Motor neuron (in vitro differentiated cells): Measurements from ENCODE around the gene CIITA. TPM values are rescaled to one million over a fixed set of nuclear protein-coding genes. Genes with fewer than 3 reads are reported as not detected.

Experiments used
- ATAC-seq, 8 experiments: fragments of 200-7000 bp; cut with Tn5 transposase; replicated peaks in 6 of 8; 2 replicates each; pipeline ENCODE4 v1.8.0; 2021; ENCODE audit warnings: mild to moderate bottlenecking in 8 of 8, moderate library complexity in 8 of 8
- H3K27ac ChIP-seq, 2 donors: fragments of 250-450 bp; sonication (Bioruptor Pico); 2 replicates each; pipeline ENCODE4 v1.9.0; 2021; ENCODE audit warnings: antibody characterized with exemption in 2 of 2, mild to moderate bottlenecking in 2 of 2, moderate library complexity in 1 of 2
- H3K4me1 ChIP-seq, 2 donors: fragments of 250-450 bp; sonication (Bioruptor Pico); replicated peaks in 1 of 2; 2 replicates each; pipeline ENCODE4 v1.6.1; 2021; ENCODE audit warnings: antibody characterized with exemption in 2 of 2, mild to moderate bottlenecking in 2 of 2, moderate library complexity in 1 of 2
- H3K4me3 ChIP-seq, 5 donors: fragments of 250-450 bp; sonication (Bioruptor Pico); 2 replicates each; pipeline ENCODE4 v1.9.0; 2021; ENCODE audit warnings: antibody characterized with exemption in 5 of 5, mild to moderate bottlenecking in 5 of 5, moderate library complexity in 4 of 5
- WGBS, 10 experiments: fragments of 450-650 bp; shearing (Covaris generic); methylation state at CpG; one replicate each; pipeline ENCODE4 v1.0.0; 2022; 5-methylcytosine and 5-hydroxymethylcytosine counted together
- in situ Hi-C, 9 experiments: fragments of 400-800 bp; cut with MboI; loops; one replicate each; pipeline ENCODE4 v1.15.0; 2021; ENCODE audit warnings: low sequenced_read_pairs in 9 of 9, low pct_unique_long_range_greater_than_20kb in 2 of 9; ENCODE audit not compliant: unreplicated experiment in 9 of 9
- total RNA-seq, 8 experiments: library from RNA; unstranded; fragments of 300-600 nt; gene quantifications; 2 replicates each; pipeline versions ENCODE4 v1.2.3 to v1.2.4, GENCODE V29; 2022

Gene CIITA
- total RNA-seq, 8 experiments from 2014 or later: 0.38 to 5.0 (median 1.8) TPM

DNA sequence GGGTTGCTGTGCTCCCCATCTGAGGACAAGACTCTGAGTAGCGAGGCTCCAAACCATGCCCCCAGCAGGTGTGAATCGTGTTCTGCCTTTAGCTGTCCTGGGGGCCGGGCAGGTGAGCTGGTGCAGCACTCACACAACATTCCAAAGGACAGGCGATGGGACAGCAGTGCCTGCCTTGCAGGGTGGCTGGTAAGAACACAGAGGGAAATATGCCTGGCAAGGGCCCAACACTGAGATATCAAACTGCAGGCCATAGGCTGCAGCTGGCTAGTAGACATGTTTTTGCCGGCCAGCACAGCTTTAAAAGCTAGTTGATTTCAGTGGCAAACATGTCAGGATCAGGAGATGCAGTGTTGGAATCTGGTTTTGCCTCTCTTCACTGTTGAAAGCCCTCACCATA is 91.0 kb downstream of the CIITA start:
- peaks cover 13 to 15% of the 10 kb centered on the region in 2 donors for H3K4me1 ChIP-seq
- ATAC-seq: no peak
- in situ Hi-C loops: loop anchor here (10.0 to 25.0 kb wide), 10 partner anchors 144 to 844 kb away; partner anchors contain the start of genes SOCS1 (in 9 of the 9), PRM3 (in 5 of the 9), TNP2 (in 5 of the 9) and RMI2 (in 1 of the 9)
- no peak overlapping the region for H3K27ac ChIP-seq
- no peak overlapping the region for H3K4me3 ChIP-seq
- WGBS, 10 experiments: 40 to 88% (median 75%) methylated on average over 1 to 4 of the region's 5 CpGs; no CpG with 5 or more reads in 7 of the 10 experiments

GRCh38 chr16:10968498-10968897 is 91.5 kb downstream of the CIITA start:
- in situ Hi-C loops: loop anchor here (10.0 to 25.0 kb wide), 10 partner anchors 144 to 844 kb away; partner anchors contain the start of genes SOCS1 (in 9 of the 9), PRM3 (in 5 of the 9), TNP2 (in 5 of the 9) and RMI2 (in 1 of the 9)
- ATAC-seq: no peak
- 60 to 100% (median 90%) methylated on average over 1 to 3 of the region's 3 CpGs; no CpG with 5 or more reads in 4 of the 10 experiments for WGBS, 10 experiments

GRCh38 chr16:10969615-10970014 is 92.6 kb downstream of the CIITA start:
- Histone ChIP-seq H3K4me1 (peaks cover 13 to 21% of the 10 kb centered on the region in 2 donors), H3K4me3 (no peak overlapping the region), H3K27ac (no peak overlapping the region)
- in situ Hi-C loops: loop anchor here (10.0 to 25.0 kb wide), 10 partner anchors 143 to 843 kb away; partner anchors contain the start of genes SOCS1 (in 9 of the 9), PRM3 (in 5 of the 9), TNP2 (in 5 of the 9) and RMI2 (in 1 of the 9)
- WGBS, 10 experiments: 0 to 100% (median 56%) methylated on average over 1 of the region's 1 CpG; no CpG with 5 or more reads in 6 of the 10 experiments
- no peak for ATAC-seq

More at GRCh38 chr16:10968498-10968897, 91.5 kb downstream of the CIITA start:
- Histone ChIP-seq H3K4me1 (peaks cover 17 to 20% of the 10 kb centered on the region in 2 donors), H3K4me3 (no peak overlapping the region), H3K27ac (no peak overlapping the region)

GRCh38 chr16:10970065-10970464 is 93.1 kb downstream of the CIITA start:
- 60 to 100% (median 100%) methylated on average over 1 to 2 of the region's 2 CpGs; no CpG with 5 or more reads in 3 of the 10 experiments for WGBS, 10 experiments
- Histone ChIP-seq H3K4me1 (peaks cover 13 to 21% of the 10 kb centered on the region in 2 donors), H3K27ac (no peak overlapping the region), H3K4me3 (no peak overlapping the region)
- in situ Hi-C loops: loop anchor here (25.0 kb wide), 8 partner anchors 142 to 842 kb away; partner anchors contain the start of genes PRM3 (in 5 of the 9), SOCS1 (in 5 of the 9), TNP2 (in 5 of the 9) and RMI2 (in 1 of the 9)
- no peak for ATAC-seq

DNA sequence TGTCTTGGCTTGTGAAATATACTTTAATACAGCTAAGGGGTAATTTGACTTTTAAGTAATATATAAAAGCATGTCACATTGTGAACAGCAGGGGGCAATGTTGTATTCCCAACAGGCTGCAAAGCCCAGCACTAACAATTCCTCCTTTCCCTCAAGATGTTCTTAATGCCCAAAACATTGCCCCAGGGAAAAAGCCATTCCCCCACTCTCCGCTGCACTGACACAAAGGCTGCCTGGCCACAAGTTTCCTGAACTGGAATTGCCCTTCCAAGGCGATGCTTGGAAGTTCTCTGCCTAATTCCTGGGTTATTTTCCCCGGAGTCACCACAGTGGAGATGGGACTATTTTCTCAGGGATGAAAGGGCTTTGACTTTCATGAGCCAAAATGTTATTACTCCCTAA is 94.6 kb downstream of the CIITA start:
- H3K27ac ChIP-seq: no peak overlapping the region
- in situ Hi-C loops: loop anchor here (25.0 kb wide), 8 partner anchors 141 to 841 kb away; partner anchors contain the start of genes PRM3 (in 5 of the 9), SOCS1 (in 5 of the 9), TNP2 (in 5 of the 9) and RMI2 (in 1 of the 9)

GRCh38 chr16:10972108-10972818 is 95.3 kb downstream of the CIITA start:
- Histone ChIP-seq H3K4me3 (no peak overlapping the region), H3K27ac (no peak overlapping the region), H3K4me1 (peaks cover 24 to 34% of the 10 kb centered on the region in 2 donors)
- WGBS, 10 experiments: 29 to 90% (median 80%) methylated on average over 1 to 4 of the region's 4 CpGs; no CpG with 5 or more reads in 1 of the 10 experiments
- no peak for ATAC-seq
- in situ Hi-C loops: loop anchor here (25.0 kb wide), 8 partner anchors 140 to 840 kb away; partner anchors contain the start of genes PRM3 (in 5 of the 9), SOCS1 (in 5 of the 9), TNP2 (in 5 of the 9) and RMI2 (in 1 of the 9)

More for the DNA sequence above, 94.6 kb downstream of the CIITA start:
- Histone ChIP-seq H3K4me1 (peaks cover 17 to 27% of the 10 kb centered on the region in 2 donors), H3K4me3 (no peak overlapping the region)
- ATAC-seq: peak; percentile 48 to 99 (median 71)
- 0 to 17% (median 0%) methylated on average over 1 to 2 of the region's 3 CpGs; no CpG with 5 or more reads in 6 of the 10 experiments for WGBS, 10 experiments

DNA sequence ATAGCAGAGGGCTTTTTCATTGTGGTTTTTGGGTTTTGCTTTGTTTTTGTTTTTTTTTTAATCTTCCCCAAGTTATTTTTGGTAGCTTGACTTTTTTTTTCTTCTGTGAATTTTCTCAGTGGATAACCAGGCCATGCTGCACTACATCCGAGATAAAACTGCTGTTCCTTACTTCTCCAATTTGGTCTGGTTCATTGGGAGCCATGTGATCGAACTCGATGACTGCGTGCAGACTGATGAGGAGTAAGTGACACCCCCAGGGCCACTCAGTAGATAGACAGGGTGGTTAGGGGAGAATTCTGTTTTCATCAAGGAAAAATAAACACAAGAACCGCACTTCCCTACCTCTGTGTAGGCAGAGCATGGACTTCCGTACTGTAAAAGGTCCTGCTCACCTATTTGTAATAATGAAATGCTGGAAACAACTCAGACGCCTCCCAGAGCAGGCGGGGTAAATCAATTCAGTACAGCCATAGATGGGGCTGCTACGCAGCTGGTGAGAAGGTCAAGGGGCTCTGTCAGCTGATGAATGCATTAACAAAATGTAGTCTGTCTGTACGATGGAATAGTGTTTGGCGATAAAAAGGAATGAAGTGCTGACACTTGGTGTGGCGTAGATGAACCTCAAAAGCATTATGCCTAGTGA is 95.9 kb downstream of the CIITA start:
- peaks cover 27 to 41% of the 10 kb centered on the region in 2 donors for H3K4me1 ChIP-seq
- peak in 3 of 8 experiments; percentile 25 to 39 (median 26) for ATAC-seq
- in situ Hi-C loops: loop anchor here (25.0 kb wide), 8 partner anchors 139 to 839 kb away; partner anchors contain the start of genes PRM3 (in 5 of the 9), SOCS1 (in 5 of the 9), TNP2 (in 5 of the 9) and RMI2 (in 1 of the 9)
- no peak overlapping the region for H3K27ac ChIP-seq
- 65 to 95% (median 86%) methylated on average over 3 to 12 of the region's 12 CpGs for WGBS, 10 experiments
- no peak overlapping the region for H3K4me3 ChIP-seq

DNA sequence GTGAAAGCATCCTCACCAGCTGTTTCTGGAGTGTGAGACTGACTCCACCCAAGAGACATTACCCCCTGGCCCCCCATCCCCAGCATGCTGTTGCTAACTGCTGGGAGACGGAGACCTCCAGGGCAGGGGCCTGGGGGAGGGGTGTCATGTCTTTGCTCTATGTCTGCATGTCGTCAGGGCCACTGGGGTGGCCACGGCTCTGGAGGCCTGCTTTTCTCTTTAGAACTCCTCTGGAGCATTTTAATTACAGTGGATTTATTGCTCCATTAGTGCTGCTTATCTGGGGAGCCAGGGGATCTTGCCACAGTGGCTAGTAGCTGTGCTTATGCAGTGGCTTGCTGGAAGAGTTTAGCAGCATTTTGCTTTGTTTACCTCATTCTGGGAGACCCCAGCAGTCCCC is 99.6 kb downstream of the CIITA start:
- peak in 6 of 8 experiments; percentile 10 to 95 (median 92) for ATAC-seq
- WGBS, 10 experiments: 0% methylated on average over 1 of the region's 3 CpGs; no CpG with 5 or more reads in 9 of the 10 experiments

DNA sequence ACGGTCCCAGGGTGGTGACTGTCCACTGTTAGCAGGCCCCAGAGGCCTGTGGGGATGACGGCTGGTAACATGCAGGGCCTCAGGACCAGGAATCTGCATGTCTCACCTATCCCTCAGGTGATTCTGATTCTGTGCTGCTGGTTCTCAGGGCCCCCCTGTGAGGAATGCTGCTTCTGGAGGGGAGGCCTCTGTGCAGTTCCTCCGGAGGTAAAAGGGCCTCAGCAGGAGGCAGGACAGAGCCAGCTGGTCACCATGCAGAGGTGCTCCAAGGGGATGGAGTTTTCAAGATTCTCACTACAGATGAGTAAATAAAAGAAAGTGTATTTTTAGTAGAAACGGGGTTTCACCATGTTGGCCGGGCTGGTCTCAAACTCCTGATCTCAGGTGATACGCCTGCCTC is 101.1 kb downstream of the CIITA start:
- no peak for ATAC-seq
- H3K4me1 ChIP-seq: peaks cover 31 to 42% of the 10 kb centered on the region in 2 donors
- no peak overlapping the region for H3K27ac ChIP-seq
- whole genome bisulfite sequencing, 10 experiments: 20 to 100% (median 91%) methylated on average over 1 to 3 of the region's 6 CpGs; no CpG with 5 or more reads in 4 of the 10 experiments
- in situ Hi-C loops: no loop called here
- H3K4me3 ChIP-seq: no peak overlapping the region

More for the DNA sequence above, 99.6 kb downstream of the CIITA start:
- Histone ChIP-seq H3K4me1 (peaks cover 39 to 54% of the 10 kb centered on the region in 2 donors), H3K4me3 (no peak overlapping the region), H3K27ac (peak overlapping the region; percentile 36 to 40)
- in situ Hi-C loops: no loop called here

GRCh38 chr16:10978871-10979446 is 102.0 kb downstream of the CIITA start:
- peak in 2 of 8 experiments; percentile 4 to 9 for ATAC-seq
- 25 to 100% (median 61%) methylated on average over 2 to 13 of the region's 14 CpGs; no CpG with 5 or more reads in 1 of the 10 experiments for WGBS, 10 experiments
- Histone ChIP-seq H3K27ac (no peak overlapping the region), H3K4me3 (no peak overlapping the region), H3K4me1 (peaks cover 26 to 34% of the 10 kb centered on the region in 2 donors)
- in situ Hi-C loops: no loop called here

DNA sequence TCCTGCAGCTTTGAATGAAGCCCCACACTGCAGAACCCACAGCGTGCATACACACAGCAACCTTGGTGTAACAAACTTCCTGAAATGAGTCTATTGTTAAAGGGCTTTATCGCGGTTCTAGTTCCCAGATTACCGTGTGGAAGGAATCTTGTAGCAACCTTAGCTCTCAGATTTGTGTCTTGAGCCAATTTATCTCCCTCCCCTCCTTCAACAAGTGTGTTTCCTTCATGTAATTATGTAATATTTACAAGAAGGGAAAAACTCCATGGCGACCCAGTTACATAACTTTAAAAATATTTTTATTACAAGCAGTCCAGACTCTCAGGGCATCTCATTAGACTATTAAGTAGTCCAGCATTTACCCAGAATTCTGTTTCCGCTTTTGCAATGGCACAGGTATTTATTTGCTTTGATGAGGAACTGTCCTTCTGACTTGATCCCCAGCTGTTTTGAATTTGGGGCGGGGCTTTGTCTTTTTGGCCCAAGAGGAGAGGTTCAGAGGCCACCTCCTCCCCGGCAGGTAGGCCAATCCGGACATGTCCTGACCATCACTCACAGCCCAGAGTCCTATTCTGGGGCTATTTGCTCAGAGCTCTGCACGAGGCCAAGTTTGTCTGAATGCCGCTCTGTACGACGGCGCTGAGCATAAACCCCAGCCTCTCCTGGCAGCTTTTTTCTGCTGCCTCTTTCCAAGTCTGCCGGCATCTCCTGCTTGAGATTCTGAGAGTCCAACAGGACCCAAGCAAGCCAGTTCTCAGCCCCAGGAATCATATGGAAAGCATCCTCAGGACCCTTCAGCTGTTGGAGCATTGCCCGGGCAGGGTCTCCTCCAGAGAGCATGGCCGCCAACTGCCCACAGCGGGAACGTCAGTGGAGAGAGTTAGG is 103.0 kb downstream of the CIITA start:
- Histone ChIP-seq H3K4me1 (peaks cover 26 to 34% of the 10 kb centered on the region in 2 donors), H3K27ac (no peak overlapping the region), H3K4me3 (no peak overlapping the region)
- ATAC-seq: no peak
- in situ Hi-C loops: no loop called here
- 36 to 95% (median 74%) methylated on average over 1 to 13 of the region's 19 CpGs for WGBS, 10 experiments
